B cell (primary cell): Measurements from ENCODE around the gene TWSG1. TPM values are rescaled to one million over a fixed set of nuclear protein-coding genes. Genes with fewer than 3 reads are reported as not detected.

Source experiments
- ATAC-seq: fragments of 200-7000 bp; cut with Tn5 transposase; one replicate; pipeline ENCODE4 v1.10.0; 2021; ENCODE audit warnings: low read depth, mild to moderate bottlenecking, moderate number of reproducible peaks, moderate library complexity
- CTCF ChIA-PET: fragments of 350-600 bp; sonication (Branson Sonifier 250); formaldehyde crosslinking; loops from one replicate; lab custom pipeline; 2021; ENCODE audit warnings: antibody characterized with exemption, inconsistent platforms; lab: Charles Lee
- POLR2A ChIA-PET: fragments of 350-600 bp; sonication (Branson Sonifier 250); formaldehyde crosslinking; loops from one replicate; lab custom pipeline; 2021; ENCODE audit warnings: antibody characterized with exemption; lab: Charles Lee
- DNase-seq: peaks from one replicate; pipeline ENCODE4 v3.0.0; 2013
- H2AFZ ChIP-seq: 2 replicates; pipeline ENCODE4 v1.6.1; 2012; ENCODE audit warnings: mild to moderate bottlenecking, low read depth, low read length; ENCODE audit not compliant: insufficient read depth, poor library complexity, severe bottlenecking
- H3K27ac ChIP-seq, 2 donors: 1 replicate in 1 of 2; 2 replicates in 1 of 2; pipeline ENCODE4 v1.5.1; 2012 to 2013; ENCODE audit warnings: low read length in 2 of 2, mild to moderate bottlenecking in 2 of 2, moderate library complexity in 1 of 2
- H3K27me3 ChIP-seq, 4 experiments: fragments of 200-600 bp in 1 of 4; sonication (generic) in 1 of 4; replicated peaks in 1 of 4; 1 replicate in 2 of 4; 2 replicates in 2 of 4; pipeline versions ENCODE4 v1.6.1 to v1.7.0; 2013 to 2016; ENCODE audit warnings: low read length in 3 of 4, mild to moderate bottlenecking in 2 of 4, mixed read lengths in 1 of 4, moderate library complexity in 1 of 4; ENCODE audit not compliant: insufficient read depth in 4 of 4, control insufficient read depth in 3 of 4; ENCODE audit errors: control extremely low read depth in 1 of 4
- H3K36me3 ChIP-seq, 2 experiments: replicated peaks in 1 of 2; 1 replicate in 1 of 2; 2 replicates in 1 of 2; pipeline versions ENCODE4 v1.6.1 to v1.7.1; 2013; ENCODE audit warnings: low read length in 1 of 2; ENCODE audit not compliant: insufficient read depth in 2 of 2, control insufficient read depth in 1 of 2; ENCODE audit errors: control extremely low read depth in 1 of 2, extremely low read depth in 1 of 2
- H3K4me1 ChIP-seq, 2 donors: fragments of 200-600 bp in 1 of 2; sonication (generic) in 1 of 2; 1 replicate in 1 of 2; 2 replicates in 1 of 2; pipeline versions ENCODE4 v1.5.1 to v1.6.1; 2013 to 2017; ENCODE audit warnings: low read length in 2 of 2; ENCODE audit not compliant: control insufficient read depth in 2 of 2, insufficient read depth in 2 of 2
- H3K4me2 ChIP-seq: replicated peaks from 2 replicates; pipeline ENCODE3; 2012; ENCODE audit warnings: mild to moderate bottlenecking, low read depth, low read length; ENCODE audit not compliant: poor library complexity, severe bottlenecking
- H3K4me3 ChIP-seq, 5 experiments: fragments of 200-600 bp in 1 of 5; sonication (generic) in 1 of 5; 1 replicate in 3 of 5; 2 replicates in 2 of 5; pipeline versions ENCODE4 v1.5.1 to v1.7.0; 2011 to 2016; ENCODE audit warnings: low read length in 4 of 5, mild to moderate bottlenecking in 4 of 5, low read depth in 2 of 5, control low read depth in 1 of 5, moderate library complexity in 1 of 5; ENCODE audit not compliant: insufficient read depth in 1 of 5; ENCODE audit errors: control extremely low read depth in 1 of 5, extremely low read depth in 1 of 5
- H3K79me2 ChIP-seq: fragments of 200-600 bp; sonication (generic); one replicate; pipeline ENCODE4 v1.6.0; 2016; ENCODE audit warnings: low read length; ENCODE audit not compliant: control insufficient read depth, insufficient read depth
- H3K9ac ChIP-seq: fragments of 200-600 bp; sonication (generic); 2 replicates; pipeline ENCODE4 v1.6.1; 2017; ENCODE audit warnings: mild to moderate bottlenecking, low read length, moderate library complexity
- H3K9me3 ChIP-seq, 3 donors: one replicate each; pipeline versions ENCODE4 v1.6.1 to v1.7.1; 2013; ENCODE audit warnings: low read length in 2 of 3; ENCODE audit not compliant: control insufficient read depth in 2 of 3, insufficient read depth in 1 of 3; ENCODE audit errors: control extremely low read depth in 1 of 3
- H4K20me1 ChIP-seq: 2 replicates; pipeline ENCODE4 v1.6.0; 2012; ENCODE audit warnings: mild to moderate bottlenecking, low read length; ENCODE audit not compliant: insufficient read depth, control insufficient read depth, poor library complexity, severe bottlenecking
- H3K27ac Mint-ChIP-seq: one replicate; pipeline ENCODE4 v1.8.0; 2021; ENCODE audit warnings: mixed read lengths
- H3K27me3 Mint-ChIP-seq: one replicate; pipeline ENCODE4 v1.8.0; 2021; ENCODE audit warnings: mixed read lengths
- H3K4me1 Mint-ChIP-seq: one replicate; pipeline ENCODE4 v1.8.0; 2021; ENCODE audit warnings: mixed read lengths
- H3K4me3 Mint-ChIP-seq: one replicate; pipeline ENCODE4 v1.8.0; 2021; ENCODE audit warnings: mixed read lengths
- H3K9me3 Mint-ChIP-seq: one replicate; pipeline ENCODE4 v1.8.0; 2022; ENCODE audit warnings: mixed read lengths; ENCODE audit not compliant: insufficient read depth
- EZH2 ChIP-seq: IDR thresholded peaks from 2 replicates; pipeline ENCODE4 v1.6.1; 2012; ENCODE audit warnings: borderline replicate concordance, low read depth, mild to moderate bottlenecking, moderate library complexity, low read length; ENCODE audit not compliant: insufficient read depth, poor library complexity, severe bottlenecking
- WGBS: methylation state at CpG from one replicate; pipeline ENCODE4 v1.1.5; 2013; ENCODE audit warnings: missing lambda C conversion rate; ENCODE audit not compliant: insufficient coverage; 5-methylcytosine and 5-hydroxymethylcytosine counted together
- intact Hi-C: fragments of 100-400 bp; cut with micrococcal nuclease; formaldehyde crosslinking; loops from one replicate; pipeline ENCODE4 v1.10.0; 2022
- polyA plus RNA-seq: library from polyadenylated mRNA; depleted of rRNA; stranded (reverse); fragments of >200 nt; gene quantifications from 2 replicates; pipeline ENCODE4 v1.2.3, GENCODE V29; 2012
- total RNA-seq, 2 donors: library from RNA; stranded (reverse); fragments of 120-200 nt in 1 of 2; gene quantifications; 1 replicate in 1 of 2; 2 replicates in 1 of 2; pipeline versions ENCODE4 v1.2.3 to v1.2.4, GENCODE V29; 2013 to 2022
- TF ChIP-seq, protein P1 (sequence below): fragments of 200-600 bp; IDR thresholded peaks from one replicate; pipeline ENCODE4 v1.8.0; 2022; ENCODE audit warnings: antibody characterized with exemption, mild to moderate bottlenecking

TWSG1 gene
- total and polyA plus RNA-seq, 2 donors (not counting 1 experiment from before 2014, with no cell fraction given) = 1.1 to 6.3 TPM

- H4K20me1 ChIP-seq = no peaks in the 10 kb centered on the region
- Mint-ChIP-seq H3K27ac (no peak overlapping the region), H3K9me3 (no peaks in the 10 kb centered on the region), H3K27me3 (no peaks in the 10 kb centered on the region), H3K4me1 (peaks cover 3% of the 10 kb centered on the region), H3K4me3 (no peak overlapping the region)
- DNase-seq (no peak), ATAC-seq (no peak)
- H3K79me2 ChIP-seq = no peaks in the 10 kb centered on the region
- TF ChIP-seq, protein P1, sequence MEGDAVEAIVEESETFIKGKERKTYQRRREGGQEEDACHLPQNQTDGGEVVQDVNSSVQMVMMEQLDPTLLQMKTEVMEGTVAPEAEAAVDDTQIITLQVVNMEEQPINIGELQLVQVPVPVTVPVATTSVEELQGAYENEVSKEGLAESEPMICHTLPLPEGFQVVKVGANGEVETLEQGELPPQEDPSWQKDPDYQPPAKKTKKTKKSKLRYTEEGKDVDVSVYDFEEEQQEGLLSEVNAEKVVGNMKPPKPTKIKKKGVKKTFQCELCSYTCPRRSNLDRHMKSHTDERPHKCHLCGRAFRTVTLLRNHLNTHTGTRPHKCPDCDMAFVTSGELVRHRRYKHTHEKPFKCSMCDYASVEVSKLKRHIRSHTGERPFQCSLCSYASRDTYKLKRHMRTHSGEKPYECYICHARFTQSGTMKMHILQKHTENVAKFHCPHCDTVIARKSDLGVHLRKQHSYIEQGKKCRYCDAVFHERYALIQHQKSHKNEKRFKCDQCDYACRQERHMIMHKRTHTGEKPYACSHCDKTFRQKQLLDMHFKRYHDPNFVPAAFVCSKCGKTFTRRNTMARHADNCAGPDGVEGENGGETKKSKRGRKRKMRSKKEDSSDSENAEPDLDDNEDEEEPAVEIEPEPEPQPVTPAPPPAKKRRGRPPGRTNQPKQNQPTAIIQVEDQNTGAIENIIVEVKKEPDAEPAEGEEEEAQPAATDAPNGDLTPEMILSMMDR = no peak
- TF ChIP-seq EZH2 = no peak
- no peak overlapping the region for H3K9ac ChIP-seq
- no peak overlapping the region for H3K4me2 ChIP-seq
- ChIA-PET CTCF (no interaction called here), POLR2A (no interaction called here)
- H3K27ac ChIP-seq = no peak overlapping the region
- H3K36me3 ChIP-seq = no peaks in the 10 kb centered on the region
- intact Hi-C loops = no loop called here
- H2AFZ ChIP-seq = no peak overlapping the region
- no peaks in the 10 kb centered on the region for H3K9me3 ChIP-seq
- H3K27me3 ChIP-seq = no peaks in the 10 kb centered on the region
- 56% methylated on average over 1 of the region's 1 CpG for WGBS
- H3K4me3 ChIP-seq = no peak overlapping the region
- H3K4me1 ChIP-seq = no peaks in the 10 kb centered on the region
Observed at GRCh38 chr18:9410515-9410914, 75.9 kb downstream of the TWSG1 start.

DNA sequence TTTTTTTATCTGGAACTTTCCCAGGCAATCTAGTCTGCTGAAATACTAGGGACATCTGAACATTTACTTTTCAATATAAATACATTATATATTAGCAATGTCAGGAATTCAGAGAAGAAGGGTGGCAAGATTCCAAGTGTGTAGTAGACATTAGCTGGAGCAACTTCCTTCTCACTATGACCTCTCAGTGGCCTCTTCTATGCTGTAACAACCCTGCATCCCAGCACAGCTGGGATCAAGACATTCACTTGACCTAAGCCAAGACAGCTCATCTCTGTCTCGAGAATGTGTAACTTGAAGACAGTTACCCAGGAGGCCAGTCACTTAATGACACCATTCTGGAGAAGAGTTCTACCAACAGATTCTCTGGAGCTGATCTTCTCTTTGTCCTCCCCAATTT, 79.0 kb downstream of the TWSG1 start:
- Histone ChIP-seq H3K27me3 (no peaks in the 10 kb centered on the region), H4K20me1 (no peaks in the 10 kb centered on the region), H2AFZ (no peak overlapping the region), H3K4me3 (no peak overlapping the region), H3K9ac (no peak overlapping the region), H3K4me1 (no peaks in the 10 kb centered on the region), H3K79me2 (no peaks in the 10 kb centered on the region), H3K27ac (no peak overlapping the region), H3K9me3 (no peaks in the 10 kb centered on the region), H3K36me3 (no peaks in the 10 kb centered on the region), H3K4me2 (no peak overlapping the region)
- Mint-ChIP-seq H3K27me3 (no peaks in the 10 kb centered on the region), H3K4me1 (peaks cover 4% of the 10 kb centered on the region), H3K27ac (no peak overlapping the region), H3K9me3 (no peaks in the 10 kb centered on the region), H3K4me3 (no peak overlapping the region)
- intact Hi-C loops = no loop called here
- DNase-seq (no peak), ATAC-seq (no peak)
- ChIA-PET POLR2A (no interaction called here), CTCF (no interaction called here)
- WGBS = 100% methylated on average over 1 of the region's 1 CpG
- TF ChIP-seq, protein P1 = no peak
- no peak for TF ChIP-seq EZH2
